GM18507 (cell line): ENCODE results near the gene TEX54.
"Not testable (repeated sequence)": the region's sequence is repeated elsewhere in the genome, so short reads cannot be mapped to it uniquely, and the experiment has no call there.

Experiments
- DNase-seq: peaks from one replicate; pipeline ENCODE4 v3.0.0; 2011; ENCODE audit warnings: low read depth; ENCODE audit not compliant: insufficient read length; ENCODE audit errors: extremely low spot score
- FAIRE-seq: peaks from 2 replicates; lab custom pipeline; 2011; peaks lifted over from hg19 to GRCh38; lab: Jason Lieb, UNC

TEX54 gene

GRCh38 chr11:62856333-62856895 lies 23.8 kb upstream of the TEX54 start:
- DNase-seq (no peak), FAIRE-seq (no peak)

- FAIRE-seq (peak; percentile 93), DNase-seq (peak; percentile 91)
Observed at GRCh38 chr11:62855571-62856332, 23.1 kb upstream of the TEX54 start.

DNA sequence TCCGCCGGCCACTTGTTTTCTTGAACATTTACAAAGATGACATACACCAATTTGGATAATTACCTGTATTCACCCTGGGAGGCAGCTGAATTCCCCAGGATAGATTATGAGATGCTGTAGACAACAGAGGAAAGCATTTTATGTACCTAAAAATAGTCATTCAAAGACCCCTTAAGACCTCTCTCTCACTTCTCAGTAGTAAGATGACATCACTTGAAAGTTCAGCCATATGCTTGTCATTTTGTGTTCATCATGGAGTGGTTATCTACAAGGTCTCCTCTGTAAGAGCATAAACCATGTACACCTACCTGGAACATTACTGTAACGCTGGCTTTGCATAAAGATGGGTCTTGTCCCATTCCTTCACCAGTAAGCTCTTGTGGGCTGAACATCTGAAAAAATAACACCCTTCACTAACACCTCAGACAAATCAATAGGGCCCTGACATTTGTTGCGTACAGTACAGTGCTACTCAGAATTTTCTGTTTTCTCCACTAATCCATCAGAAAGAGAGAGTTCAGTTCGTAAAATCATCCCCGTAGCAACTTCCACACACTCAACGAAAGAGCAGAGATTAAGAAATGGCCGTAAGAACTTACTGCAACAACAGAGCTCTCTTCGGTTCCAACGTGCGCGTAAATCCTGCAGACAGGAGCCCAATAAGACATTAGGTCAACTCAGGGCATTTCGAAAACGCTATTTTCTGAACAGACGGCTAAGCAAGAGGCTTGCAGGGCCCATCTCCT lies 22.4 kb upstream of the TEX54 start:
- FAIRE-seq (no peak), DNase-seq (no peak)

DNA sequence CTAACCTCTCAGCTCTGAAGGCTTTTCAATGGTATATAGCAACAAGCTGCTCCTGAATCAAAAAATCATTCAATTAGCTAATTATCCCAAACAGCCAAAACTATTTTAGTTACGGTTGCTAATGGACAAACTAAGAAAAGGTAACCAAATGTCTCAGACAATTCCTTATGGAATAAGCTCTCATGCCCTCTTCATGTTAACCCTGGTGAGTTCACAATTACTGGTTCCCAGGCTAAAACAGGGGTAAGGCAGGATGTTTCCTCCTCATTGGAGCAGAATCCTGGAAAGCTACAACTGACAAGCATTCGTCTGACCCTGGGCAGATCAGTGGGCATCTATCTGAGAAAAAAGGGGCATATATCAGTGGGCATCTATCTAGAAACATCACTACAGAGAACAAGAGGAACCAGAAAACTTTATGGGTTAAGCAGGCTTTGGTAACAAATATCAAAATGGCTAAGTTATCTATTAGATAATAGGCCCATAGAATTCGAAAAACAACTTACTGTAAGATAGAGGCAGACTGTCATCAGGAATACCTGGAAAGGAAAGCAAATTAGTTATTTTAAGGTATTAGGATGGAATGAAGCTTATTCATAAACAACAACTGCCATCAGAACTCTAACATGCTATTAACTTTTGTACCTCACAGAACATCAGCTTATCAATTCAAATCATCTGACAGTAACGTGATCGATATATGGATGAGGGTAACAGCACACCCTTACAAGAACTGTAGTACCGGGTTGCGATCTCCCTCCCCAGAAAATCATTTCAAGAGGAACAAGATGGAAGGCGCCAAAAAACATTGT lies 21.6 kb upstream of the TEX54 start:
- no peak for DNase-seq
- FAIRE-seq = no peak

- FAIRE-seq (no peak), DNase-seq (no peak)
Observed at GRCh38 chr11:62853279-62853965, 20.8 kb upstream of the TEX54 start.

DNA sequence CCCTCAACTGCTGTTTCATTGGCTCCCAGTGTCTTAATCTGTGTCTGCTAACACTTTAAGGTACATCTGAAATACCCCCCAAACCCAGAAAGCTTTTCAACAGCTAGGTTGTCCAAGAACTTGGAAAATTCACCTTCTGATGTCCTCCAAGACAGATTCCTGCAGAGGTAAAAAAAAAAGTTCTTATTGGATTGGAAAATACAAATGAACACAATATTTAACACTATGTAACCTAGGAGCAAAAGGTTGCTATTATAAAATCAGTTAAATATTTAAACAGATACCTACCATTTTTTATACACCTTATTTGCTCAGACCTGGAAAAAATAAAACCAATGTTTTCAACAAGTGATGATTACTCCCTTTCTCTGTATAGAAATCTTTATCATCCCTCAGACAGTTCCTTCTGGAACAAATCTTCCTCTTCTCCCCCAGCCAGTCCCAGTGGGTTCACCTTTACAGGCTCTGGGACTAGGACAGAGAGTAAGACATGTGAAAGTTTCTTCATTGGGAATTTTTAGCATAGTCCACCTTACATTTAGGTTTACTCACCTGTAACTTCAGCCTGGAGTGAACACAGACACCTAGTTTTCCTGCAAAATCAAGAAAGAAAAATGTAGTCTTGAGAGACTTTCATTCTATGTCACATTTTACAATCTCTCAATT lies 20.0 kb upstream of the TEX54 start:
- no peak for FAIRE-seq
- DNase-seq = no peak

DNA sequence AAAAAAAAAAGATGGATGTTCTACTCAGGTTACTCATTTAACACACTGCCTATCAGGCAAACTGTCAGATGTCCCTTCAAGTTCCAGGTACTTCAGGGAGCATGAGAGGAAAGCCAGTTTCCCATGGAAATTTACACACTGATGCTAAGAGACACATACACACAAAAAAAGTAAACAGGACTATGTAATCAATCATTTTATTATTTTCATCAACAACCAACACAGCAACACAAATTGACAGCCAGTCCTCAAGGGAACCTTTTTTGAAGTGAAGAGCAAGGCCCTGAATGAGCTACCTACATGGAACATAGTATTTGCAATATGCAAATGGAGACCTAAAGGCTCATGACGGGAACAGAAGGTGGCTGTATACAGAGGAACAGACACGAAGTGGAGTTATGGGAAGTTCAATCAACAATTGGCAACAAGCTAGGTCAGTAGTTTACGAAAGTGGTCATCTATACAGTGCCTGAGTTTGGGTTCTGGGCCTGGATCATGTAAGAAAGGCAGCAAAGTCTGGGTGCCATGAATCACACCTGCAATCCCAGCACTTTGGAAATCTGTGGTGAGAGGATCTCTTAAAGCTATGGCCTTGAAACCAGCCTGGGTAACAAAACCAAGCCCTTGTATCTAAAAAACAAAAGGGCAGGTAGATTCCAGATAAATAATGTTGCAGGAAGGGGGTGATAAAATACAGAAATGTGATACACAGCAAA lies 19.3 kb upstream of the TEX54 start:
- FAIRE-seq (no peak), DNase-seq (no peak)

- FAIRE-seq (no peak), DNase-seq (no peak)
Observed at GRCh38 chr11:62850911-62851806, 18.5 kb upstream of the TEX54 start.

- DNase-seq (no peak), FAIRE-seq (no peak)
Observed at GRCh38 chr11:62847767-62848314, 15.2 kb upstream of the TEX54 start.

DNA sequence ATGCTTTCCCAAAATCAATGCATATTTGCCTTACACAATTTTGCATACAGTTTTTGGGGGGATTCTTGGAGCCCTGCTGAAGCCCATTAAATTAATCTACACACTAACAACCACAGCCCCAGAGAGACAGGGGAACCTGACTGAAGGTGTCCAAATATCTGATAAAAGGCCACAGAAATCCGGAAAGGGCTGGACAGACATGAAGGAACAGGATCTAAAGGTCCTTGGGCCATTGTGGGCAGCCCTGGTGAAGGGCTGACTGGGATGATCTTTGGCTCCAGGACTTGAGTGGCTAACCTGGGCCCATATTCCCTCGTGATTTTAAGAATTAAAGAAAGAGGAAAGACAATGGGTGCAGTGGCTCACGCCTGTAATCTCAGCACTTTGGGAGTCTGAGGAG lies 13.5 kb upstream of the TEX54 start:
- DNase-seq (no peak), FAIRE-seq (no peak)

GRCh38 chr11:62844154-62844553 lies 11.5 kb upstream of the TEX54 start:
- FAIRE-seq = no peak
- DNase-seq = no peak

DNA sequence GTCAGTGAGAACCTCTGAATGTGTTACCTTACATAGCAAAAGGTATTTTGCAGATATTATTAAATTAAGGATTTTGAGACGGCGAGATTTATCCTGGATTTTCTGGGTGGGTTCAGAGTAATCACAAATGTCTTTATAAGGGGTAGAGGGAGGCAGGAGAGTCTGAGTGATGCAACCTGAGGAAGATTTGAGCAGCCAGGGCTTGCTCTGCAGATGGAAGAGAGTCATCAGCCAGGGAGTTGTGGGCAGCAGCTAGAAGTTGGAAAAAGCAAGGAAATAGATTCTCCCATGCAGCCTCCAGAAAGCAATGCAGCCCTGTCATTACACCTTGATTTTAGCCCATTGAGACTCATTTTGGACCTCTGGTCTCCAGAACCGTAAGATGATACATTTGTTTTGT lies 10.8 kb upstream of the TEX54 start:
- no peak for FAIRE-seq
- no peak for DNase-seq

GRCh38 chr11:62842891-62843290 lies 10.2 kb upstream of the TEX54 start:
- DNase-seq = not testable (repeated sequence)

DNA sequence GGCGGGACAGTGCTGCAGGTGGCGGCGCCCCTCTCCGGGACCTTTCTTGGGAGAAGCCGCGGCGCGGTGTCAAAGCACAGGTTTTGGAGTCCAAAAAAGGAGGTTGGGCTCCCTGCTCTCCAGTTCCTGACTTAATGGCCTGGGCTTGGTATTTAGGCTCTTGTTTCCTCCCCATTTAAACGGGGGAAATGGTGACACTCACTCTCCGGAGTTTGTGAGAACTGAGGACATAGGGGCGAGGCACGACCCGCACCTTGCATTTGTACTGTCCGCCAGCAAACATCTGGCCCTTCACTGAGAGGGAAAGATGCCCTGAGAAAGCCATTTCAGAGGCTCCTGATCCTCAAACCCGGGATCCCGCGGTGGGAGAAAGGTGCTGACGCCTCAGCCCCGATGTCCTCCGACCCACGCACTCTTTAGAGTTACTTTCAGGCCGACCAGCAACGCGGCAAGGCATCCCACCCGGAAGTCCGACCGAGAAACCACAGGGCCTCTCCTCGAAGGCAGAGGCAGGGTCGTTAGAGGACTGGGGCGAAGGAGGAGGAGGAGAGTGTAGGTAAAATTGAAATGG lies 9.6 kb upstream of the TEX54 start:
- FAIRE-seq = no peak
- DNase-seq = no peak

More at GRCh38 chr11:62842891-62843290, 10.2 kb upstream of the TEX54 start:
- not testable (repeated sequence) for FAIRE-seq

DNA sequence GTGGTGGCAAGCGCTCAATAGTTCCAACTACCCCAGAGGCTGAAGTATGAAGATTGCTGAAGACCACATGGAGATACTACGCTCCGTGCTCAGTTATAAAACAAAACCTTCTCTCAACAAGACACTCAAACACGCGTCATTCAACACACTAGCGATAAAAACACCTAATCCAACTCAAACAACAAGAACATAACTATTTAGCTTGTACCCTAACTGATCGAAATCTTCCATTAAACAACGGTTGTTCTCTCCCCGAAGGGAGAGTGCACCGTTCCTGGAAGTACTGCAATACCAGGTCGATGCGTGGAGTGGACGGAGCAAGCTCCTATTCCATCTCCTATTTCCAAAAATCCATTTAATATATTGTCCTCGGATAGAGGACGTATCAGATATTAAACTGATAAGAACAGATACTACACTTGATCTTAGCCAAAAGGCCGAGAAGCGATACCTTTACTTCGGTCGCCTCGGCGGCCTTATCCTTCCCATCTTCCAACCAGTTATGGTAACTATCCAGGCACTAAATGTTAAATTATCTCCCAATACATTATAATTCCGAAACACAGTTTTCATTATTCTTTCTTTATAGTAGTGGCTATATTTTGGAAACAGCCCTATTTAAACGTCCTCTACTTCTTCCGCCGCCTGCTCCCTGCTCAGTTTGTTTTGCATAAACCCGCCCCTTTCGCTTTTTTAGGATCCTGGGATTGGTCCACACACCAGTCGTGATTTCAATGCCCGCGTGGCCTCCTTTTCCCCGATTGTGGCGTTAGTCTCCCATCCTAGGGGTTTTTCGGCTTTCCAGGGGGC lies 8.9 kb upstream of the TEX54 start:
- DNase-seq (peak; percentile 87), FAIRE-seq (peak; percentile 88)
